Vagina (tissue), 2 donors: Measurements from ENCODE around the gene MAGI3.

Experiments
- POLR2A ChIP-seq, 2 donors: fragments of 450-650 bp; IDR thresholded peaks; one replicate each; pipeline ENCODE4 v1.6.1; 2017; ENCODE audit warnings: antibody characterized with exemption in 2 of 2, mild to moderate bottlenecking in 2 of 2, moderate library complexity in 2 of 2
- POLR2AphosphoS5 ChIP-seq, 2 donors: sonication (generic); formaldehyde crosslinking; IDR thresholded peaks; one replicate each; pipeline ENCODE4 v1.9.0; 2017; ENCODE audit warnings: antibody characterized with exemption in 2 of 2, mild to moderate bottlenecking in 2 of 2, low read depth in 1 of 2; ENCODE audit not compliant: insufficient read depth in 1 of 2
- TF ChIP-seq, protein P1 (sequence below), 3 experiments: fragments of 450-650 bp in 2 of 3; fragments of 200-600 bp in 1 of 3; sonication (generic) in 1 of 3; IDR thresholded peaks; one replicate each; pipeline ENCODE4 v1.5.1; 2017 to 2019; ENCODE audit warnings: antibody characterized with exemption in 3 of 3, mild to moderate bottlenecking in 2 of 3, moderate library complexity in 2 of 3

DNA sequence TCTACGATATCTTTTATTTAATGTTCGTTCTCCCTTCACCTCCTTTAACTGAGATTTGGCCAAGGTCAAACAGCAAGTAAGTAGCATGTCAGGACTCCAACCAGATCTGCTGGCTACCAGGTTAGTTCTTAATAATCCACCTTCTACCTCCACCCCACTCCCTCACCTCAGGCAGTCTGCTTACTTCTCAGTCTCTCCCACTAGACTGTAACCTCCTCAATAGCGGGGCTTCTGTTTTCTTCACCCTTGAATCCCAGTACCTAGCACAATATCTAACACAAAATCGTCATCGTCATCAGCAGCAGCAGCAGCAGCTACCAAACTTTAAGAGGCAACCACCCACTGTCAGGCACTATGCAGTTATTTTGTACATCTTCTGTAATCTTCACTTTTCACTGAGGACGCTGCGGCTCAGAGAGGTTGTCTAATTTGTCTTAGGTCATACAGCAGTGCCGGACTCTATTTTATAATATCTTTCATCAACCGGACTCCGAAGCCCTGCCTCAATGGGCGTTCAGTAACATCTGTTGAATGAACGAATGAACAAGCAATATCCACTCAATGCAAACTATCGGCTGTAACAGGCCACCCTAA is 859 bp upstream of the MAGI3 start:
- TF ChIP-seq, protein P1, sequence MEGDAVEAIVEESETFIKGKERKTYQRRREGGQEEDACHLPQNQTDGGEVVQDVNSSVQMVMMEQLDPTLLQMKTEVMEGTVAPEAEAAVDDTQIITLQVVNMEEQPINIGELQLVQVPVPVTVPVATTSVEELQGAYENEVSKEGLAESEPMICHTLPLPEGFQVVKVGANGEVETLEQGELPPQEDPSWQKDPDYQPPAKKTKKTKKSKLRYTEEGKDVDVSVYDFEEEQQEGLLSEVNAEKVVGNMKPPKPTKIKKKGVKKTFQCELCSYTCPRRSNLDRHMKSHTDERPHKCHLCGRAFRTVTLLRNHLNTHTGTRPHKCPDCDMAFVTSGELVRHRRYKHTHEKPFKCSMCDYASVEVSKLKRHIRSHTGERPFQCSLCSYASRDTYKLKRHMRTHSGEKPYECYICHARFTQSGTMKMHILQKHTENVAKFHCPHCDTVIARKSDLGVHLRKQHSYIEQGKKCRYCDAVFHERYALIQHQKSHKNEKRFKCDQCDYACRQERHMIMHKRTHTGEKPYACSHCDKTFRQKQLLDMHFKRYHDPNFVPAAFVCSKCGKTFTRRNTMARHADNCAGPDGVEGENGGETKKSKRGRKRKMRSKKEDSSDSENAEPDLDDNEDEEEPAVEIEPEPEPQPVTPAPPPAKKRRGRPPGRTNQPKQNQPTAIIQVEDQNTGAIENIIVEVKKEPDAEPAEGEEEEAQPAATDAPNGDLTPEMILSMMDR (IDR thresholded peaks at IDR 0.05) = no peak
- TF ChIP-seq POLR2AphosphoS5 (IDR thresholded peaks at IDR 0.05; ENCODE audit: insufficient read depth in 1 of 2, low read depth in 1 of 2) (no peak), POLR2A (IDR thresholded peaks at IDR 0.05) (no peak)
